ENCODE measurements around the gene RAB11FIP3. TPM values are rescaled to one million over a fixed set of nuclear protein-coding genes. Genes with fewer than 3 reads are reported as not detected.

The RAB11FIP3 gene
- total and polyA plus RNA-seq, 12 donors: 12.7 to 63.4 (median 40.8) TPM

DNA sequence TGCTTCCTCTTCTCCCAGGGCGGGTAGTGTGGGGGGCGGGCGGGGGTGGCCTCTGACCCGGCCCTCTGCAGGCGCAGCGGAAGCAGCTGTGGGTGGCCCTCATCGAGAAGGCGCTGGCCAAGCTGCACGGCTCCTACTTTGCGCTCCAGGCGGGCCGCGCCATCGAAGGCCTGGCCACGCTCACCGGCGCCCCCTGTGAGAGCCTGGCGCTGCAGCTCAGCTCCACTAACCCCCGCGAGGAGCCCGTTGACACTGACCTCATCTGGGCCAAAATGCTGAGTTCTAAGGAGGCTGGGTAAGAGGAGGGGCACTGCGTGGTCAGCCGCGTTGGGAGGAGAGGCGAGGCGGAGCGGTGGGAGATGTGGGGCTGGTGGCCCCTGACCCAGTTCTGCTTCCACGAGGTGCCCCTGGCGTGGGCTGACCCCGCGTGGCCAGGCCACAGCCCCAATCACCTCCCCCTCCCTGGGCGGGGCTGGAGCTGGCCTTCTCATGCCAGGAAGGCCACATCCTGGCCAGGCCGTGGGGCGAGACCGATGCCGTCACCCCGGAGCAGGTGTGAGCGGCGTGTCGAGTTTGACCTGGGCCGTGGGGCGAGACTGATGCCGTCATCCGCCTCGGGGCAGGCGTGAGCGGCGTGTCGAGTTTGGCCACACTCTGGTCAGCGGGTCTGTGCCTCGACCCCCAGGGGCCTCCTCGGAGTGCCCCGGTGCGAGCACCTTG is 124.3 kb downstream of the RAB11FIP3 start:
- H3K27ac ChIP-seq: no peak overlapping the region
- WGBS, 4 donors: 92 to 95% (median 93%) methylated on average over 20 to 54 of the region's 54 CpGs
- peaks cover 0 to 33% of the 10 kb centered on the region in 2 donors for H3K36me3 ChIP-seq (replicated peaks in 1 of 2)
- peaks cover 0 to 9% of the 10 kb centered on the region in 2 donors for H3K4me1 ChIP-seq (replicated peaks in 1 of 2)
- DNase-seq: no peak
- no peaks in the 10 kb centered on the region for H3K9me3 ChIP-seq (replicated peaks in 1 of 3)
- H3K27me3 ChIP-seq: no peaks in the 10 kb centered on the region
- intact Hi-C loops (cut with DNase I): no loop called here
- TF ChIP-seq, protein P1, sequence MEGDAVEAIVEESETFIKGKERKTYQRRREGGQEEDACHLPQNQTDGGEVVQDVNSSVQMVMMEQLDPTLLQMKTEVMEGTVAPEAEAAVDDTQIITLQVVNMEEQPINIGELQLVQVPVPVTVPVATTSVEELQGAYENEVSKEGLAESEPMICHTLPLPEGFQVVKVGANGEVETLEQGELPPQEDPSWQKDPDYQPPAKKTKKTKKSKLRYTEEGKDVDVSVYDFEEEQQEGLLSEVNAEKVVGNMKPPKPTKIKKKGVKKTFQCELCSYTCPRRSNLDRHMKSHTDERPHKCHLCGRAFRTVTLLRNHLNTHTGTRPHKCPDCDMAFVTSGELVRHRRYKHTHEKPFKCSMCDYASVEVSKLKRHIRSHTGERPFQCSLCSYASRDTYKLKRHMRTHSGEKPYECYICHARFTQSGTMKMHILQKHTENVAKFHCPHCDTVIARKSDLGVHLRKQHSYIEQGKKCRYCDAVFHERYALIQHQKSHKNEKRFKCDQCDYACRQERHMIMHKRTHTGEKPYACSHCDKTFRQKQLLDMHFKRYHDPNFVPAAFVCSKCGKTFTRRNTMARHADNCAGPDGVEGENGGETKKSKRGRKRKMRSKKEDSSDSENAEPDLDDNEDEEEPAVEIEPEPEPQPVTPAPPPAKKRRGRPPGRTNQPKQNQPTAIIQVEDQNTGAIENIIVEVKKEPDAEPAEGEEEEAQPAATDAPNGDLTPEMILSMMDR (IDR thresholded peaks at IDR 0.05): no peak
- no peak for TF ChIP-seq POLR2A (IDR thresholded peaks at IDR 0.05)
- H3K4me3 ChIP-seq: no peak overlapping the region

DNA sequence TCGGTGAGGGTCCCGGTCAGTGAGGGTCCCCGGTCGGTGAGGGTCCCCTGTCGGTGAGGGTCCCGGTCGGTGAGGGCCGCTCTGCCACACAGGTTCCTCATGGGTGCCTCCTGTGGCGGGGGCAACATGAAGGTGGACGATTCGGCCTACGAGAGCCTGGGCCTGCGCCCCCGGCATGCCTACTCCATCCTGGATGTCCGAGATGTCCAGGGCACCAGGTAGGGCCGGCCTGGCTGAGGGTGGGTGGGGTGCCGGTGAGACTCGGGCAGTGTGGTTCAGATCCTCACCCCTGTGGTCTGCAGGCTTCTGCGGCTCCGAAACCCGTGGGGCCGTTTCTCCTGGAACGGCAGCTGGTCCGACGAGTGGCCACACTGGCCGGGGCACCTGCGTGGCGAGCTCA is 125.8 kb downstream of the RAB11FIP3 start:
- TF ChIP-seq, protein P1 (IDR thresholded peaks at IDR 0.05): no peak
- no peak for TF ChIP-seq POLR2A (IDR thresholded peaks at IDR 0.05)
- Histone ChIP-seq H3K27me3 (no peaks in the 10 kb centered on the region), H3K4me1 (replicated peaks in 1 of 2) (peaks cover 0 to 10% of the 10 kb centered on the region in 2 donors), H3K9me3 (replicated peaks in 1 of 3) (no peaks in the 10 kb centered on the region), H3K27ac (no peak overlapping the region), H3K4me3 (no peak overlapping the region), H3K36me3 (replicated peaks in 1 of 2) (peaks cover 0 to 33% of the 10 kb centered on the region in 2 donors)
- intact Hi-C loops (cut with DNase I): no loop called here
- 93 to 96% (median 95%) methylated on average over 3 to 28 of the region's 28 CpGs for WGBS, 4 donors
- no peak for DNase-seq

DNA sequence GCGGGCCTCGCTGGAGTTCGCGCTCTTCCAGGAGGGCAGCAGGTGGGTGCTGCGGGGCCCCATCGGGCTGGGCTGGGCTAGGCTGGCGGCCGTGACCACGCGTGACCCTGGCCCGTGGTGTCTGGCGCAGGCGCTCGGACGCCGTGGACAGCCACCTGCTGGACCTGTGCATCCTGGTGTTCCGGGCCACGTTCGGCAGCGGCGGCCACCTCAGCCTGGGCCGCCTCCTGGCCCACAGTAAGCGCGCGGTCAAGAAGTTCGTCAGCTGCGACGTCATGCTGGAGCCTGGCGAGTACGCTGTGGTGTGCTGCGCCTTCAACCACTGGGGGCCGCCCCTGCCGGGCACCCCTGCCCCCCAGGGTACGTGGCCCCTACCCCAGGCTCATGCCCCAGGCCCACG is 126.7 kb downstream of the RAB11FIP3 start:
- H3K36me3 ChIP-seq (replicated peaks in 1 of 2): peaks cover 0 to 33% of the 10 kb centered on the region in 2 donors
- H3K4me1 ChIP-seq (replicated peaks in 1 of 2): peaks cover 0 to 9% of the 10 kb centered on the region in 2 donors
- no peaks in the 10 kb centered on the region for H3K27me3 ChIP-seq
- no peaks in the 10 kb centered on the region for H3K9me3 ChIP-seq (replicated peaks in 1 of 3)
- no peak overlapping the region for H3K27ac ChIP-seq
- WGBS, 4 donors: 95 to 97% methylated on average over 31 to 35 of the region's 35 CpGs; no CpG with 5 or more reads in 2 of the 4 donors
- TF ChIP-seq, protein P1 (IDR thresholded peaks at IDR 0.05): no peak
- TF ChIP-seq POLR2A (IDR thresholded peaks at IDR 0.05): no peak
- intact Hi-C loops (cut with DNase I): no loop called here
- no peak overlapping the region for H3K4me3 ChIP-seq
- no peak for DNase-seq

DNA sequence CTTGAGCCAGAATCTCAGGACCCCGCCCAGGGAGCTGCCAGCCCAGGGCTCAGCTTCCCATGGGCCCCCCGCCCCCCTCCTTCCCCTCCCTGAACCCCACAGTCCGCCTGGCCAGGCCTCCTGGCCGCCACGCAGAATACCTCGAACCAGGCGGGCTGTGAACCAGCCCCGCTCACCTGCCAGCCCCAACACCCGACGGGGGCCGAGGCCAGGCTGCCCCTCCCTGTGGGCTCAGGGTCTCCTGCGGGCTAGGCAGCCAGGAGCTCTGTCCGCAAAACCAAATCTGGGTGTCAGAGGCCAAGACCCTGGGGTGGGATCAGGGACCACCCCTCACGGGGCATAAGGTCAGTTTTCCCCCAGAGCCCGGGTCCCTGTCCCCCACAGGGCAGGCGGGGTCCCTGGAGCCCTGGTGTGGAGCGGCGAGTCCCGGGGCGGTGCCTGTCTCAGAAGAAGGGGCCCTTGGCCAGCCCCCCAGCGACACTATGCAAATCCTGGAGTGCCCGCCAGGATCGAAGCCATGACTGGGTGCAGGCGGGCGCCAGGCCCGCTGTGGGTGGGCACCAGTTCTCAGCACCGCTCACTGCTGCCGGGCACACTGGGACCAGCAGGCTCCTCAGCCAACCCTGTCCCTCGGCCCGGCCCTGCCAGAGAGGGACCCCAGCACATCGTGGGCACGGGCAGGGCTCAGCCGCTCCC is 128.3 kb downstream of the RAB11FIP3 start:
- Histone ChIP-seq H3K9me3 (replicated peaks in 1 of 3) (no peaks in the 10 kb centered on the region), H3K4me1 (replicated peaks in 1 of 2) (peaks cover 0 to 6% of the 10 kb centered on the region in 2 donors), H3K4me3 (no peak overlapping the region), H3K27ac (no peak overlapping the region), H3K36me3 (replicated peaks in 1 of 2) (peaks cover 0 to 31% of the 10 kb centered on the region in 2 donors), H3K27me3 (peaks cover 2% of the 10 kb centered on the region)
- intact Hi-C loops (cut with DNase I): no loop called here
- TF ChIP-seq, protein P1 (IDR thresholded peaks at IDR 0.05): no peak
- TF ChIP-seq POLR2A (IDR thresholded peaks at IDR 0.05): no peak
- 90 to 94% (median 93%) methylated on average over 8 to 33 of the region's 33 CpGs; no CpG with 5 or more reads in 1 of the 4 donors for WGBS, 4 donors
- no peak for DNase-seq

Data from adrenal gland (tissue), 12 donors.